Stimulated activated naive CD8-positive, alpha-beta T cell treated with anti-CD3 and anti-CD28 coated beads, Interleukin-15, Interleukin-2, amounts not matched to agents 100 ng/mL and 50 ng/mL, for 24 hours (primary cell): ENCODE data around the gene RPP38.

ENCODE experiments used
- H3K27ac Mint-ChIP-seq: one replicate; pipeline ENCODE4 v1.8.0; 2021; ENCODE audit warnings: mild to moderate bottlenecking, mixed read lengths
- H3K27me3 Mint-ChIP-seq: one replicate; pipeline ENCODE4 v1.8.0; 2021; ENCODE audit warnings: mixed read lengths
- H3K36me3 Mint-ChIP-seq: one replicate; pipeline ENCODE4 v1.8.0; 2021; ENCODE audit warnings: low read depth, mixed read lengths
- H3K4me1 Mint-ChIP-seq: one replicate; pipeline ENCODE4 v1.8.0; 2021; ENCODE audit warnings: low read depth, mixed read lengths
- H3K4me3 Mint-ChIP-seq: one replicate; pipeline ENCODE4 v1.8.0; 2021; ENCODE audit warnings: mild to moderate bottlenecking, mixed read lengths
- H3K9me3 Mint-ChIP-seq: one replicate; pipeline ENCODE4 v1.8.0; 2021; ENCODE audit warnings: mixed read lengths

RPP38 gene

DNA sequence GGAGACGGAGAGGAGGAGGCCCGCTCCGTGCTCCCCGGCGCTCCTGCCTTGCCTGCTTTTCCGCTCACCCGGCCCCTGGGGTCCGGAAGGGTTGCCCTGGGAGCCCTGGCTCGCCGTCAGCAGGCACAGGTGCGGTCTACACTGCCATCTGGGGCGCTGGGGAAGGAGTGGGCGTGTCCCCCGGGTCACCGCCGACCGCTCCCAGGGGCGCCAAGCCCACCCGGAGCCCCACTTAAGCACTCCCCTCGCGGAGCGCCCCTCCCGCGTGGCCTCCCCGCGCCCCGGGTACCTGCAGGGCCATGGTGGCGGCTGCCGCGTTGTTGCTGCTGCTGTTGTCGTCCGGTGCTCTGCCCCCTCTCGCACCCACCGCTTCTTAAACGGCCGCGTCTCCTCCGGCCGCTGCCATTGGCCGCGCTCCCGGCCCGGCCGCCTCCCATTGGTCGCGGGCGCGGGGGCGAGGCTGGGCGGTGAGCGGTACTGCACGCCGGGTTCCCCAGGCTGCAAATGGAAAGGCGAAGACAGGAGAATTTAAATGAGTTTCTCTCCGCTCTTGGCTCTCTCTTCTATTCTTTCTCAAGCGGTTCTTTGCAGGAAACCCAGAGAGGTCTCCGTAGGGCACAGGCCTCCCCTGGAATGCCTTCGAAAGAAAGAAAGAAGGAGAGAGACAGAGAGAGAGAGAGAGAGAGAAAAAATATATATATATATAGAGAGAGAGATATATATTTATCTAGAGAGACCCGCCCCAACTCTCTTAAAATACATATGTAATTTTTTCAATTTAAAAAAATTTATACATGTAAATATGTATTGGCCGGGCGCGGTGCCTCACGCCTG is 8.5 kb upstream of the RPP38 start, which contains the start of gene ACBD7:
Gene ACBD7 (minus strand): TSS at position 349 of the 834 bp plus-strand sequence. CDS start 48 bp downstream, at position 301.
- Mint-ChIP-seq H3K36me3 (no peaks in the 10 kb centered on the region), H3K4me3 (peak within 1 kb of the TSS; percentile 77), H3K27ac (no peak within 1 kb of the TSS), H3K9me3 (no peaks in the 10 kb centered on the region), H3K27me3 (no peaks in the 10 kb centered on the region), H3K4me1 (peaks cover 3% of the 10 kb centered on the region)

DNA sequence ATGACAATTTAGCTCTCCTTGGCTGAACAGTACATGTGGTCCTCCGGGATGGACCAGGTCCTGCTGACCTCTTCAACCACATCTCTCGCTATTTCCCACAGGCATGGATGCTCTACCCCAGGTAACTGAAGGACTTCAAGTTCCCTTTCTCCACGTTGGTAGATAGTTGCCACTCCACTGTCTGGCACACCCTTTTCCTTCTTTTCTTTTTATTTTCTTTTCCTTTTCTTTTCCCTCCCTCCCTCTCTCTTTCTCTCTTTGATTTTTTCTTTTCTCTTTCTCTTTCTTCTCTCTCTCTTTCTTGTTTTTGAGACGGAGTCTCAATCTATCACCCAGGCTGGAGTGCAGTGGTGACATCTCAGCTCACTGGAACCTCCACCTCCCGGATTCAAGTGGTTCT is 5.7 kb upstream of the RPP38 start:
- Mint-ChIP-seq H3K27ac (no peak overlapping the region), H3K4me3 (no peak overlapping the region), H3K4me1 (peaks cover 6% of the 10 kb centered on the region), H3K36me3 (no peaks in the 10 kb centered on the region), H3K27me3 (no peaks in the 10 kb centered on the region), H3K9me3 (no peaks in the 10 kb centered on the region)

DNA sequence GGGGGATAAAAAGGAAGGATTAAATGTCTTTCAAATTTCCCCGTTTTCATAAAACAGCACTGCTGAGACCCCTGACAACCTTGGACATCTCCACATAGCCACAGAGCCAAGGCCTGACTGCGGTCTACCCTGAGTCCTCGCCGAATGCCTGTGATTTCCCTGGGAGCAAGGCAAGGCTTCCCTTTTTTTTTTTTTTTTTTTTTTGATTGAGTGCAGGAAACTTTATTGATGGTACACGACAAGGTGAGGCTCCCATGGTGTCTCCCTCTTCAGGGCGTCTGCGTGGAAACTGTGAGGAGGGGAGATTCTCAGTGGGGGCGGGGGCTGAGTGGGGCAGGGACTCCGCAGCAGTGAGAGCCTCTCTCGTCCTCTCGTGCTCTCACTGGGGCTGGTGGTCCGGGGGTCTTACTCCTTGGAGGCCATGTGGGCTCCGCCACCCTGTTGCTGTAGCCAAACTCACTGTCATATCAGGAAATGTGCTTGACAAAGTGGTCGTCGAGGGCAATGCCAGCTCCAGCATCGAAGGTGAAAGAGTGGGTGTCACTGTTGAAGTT is 4.2 kb upstream of the RPP38 start:
- no peak overlapping the region for H3K4me3 Mint-ChIP-seq
- no peak overlapping the region for H3K27ac Mint-ChIP-seq
- H3K9me3 Mint-ChIP-seq = no peaks in the 10 kb centered on the region
- H3K27me3 Mint-ChIP-seq = no peaks in the 10 kb centered on the region
- H3K4me1 Mint-ChIP-seq = peaks cover 14% of the 10 kb centered on the region
- H3K36me3 Mint-ChIP-seq = peaks cover 2% of the 10 kb centered on the region

DNA sequence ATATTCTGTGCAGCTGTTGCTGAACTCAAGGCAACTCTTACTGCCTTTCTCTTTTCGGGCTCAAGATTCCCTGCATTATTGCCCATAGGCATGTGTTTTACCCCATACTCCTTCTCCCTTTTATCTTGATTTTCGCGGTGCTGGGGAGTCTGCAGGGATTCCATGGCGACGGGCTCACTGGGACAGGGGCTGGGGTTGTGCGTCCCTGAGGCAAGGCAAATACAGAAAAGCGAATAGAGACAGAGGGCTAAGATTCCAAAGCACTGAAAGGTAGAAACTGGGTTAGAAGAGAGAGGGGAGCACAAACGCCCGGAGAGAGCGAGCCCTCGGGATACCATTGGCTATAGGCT is 519 bp upstream of the RPP38 start:
- peaks cover 33% of the 10 kb centered on the region for H3K4me1 Mint-ChIP-seq
- peak overlapping the region; percentile 94 for H3K27ac Mint-ChIP-seq
- H3K27me3 Mint-ChIP-seq = no peaks in the 10 kb centered on the region
- no peaks in the 10 kb centered on the region for H3K9me3 Mint-ChIP-seq
- H3K36me3 Mint-ChIP-seq = peaks cover 26% of the 10 kb centered on the region
- peak overlapping the region; percentile 99 for H3K4me3 Mint-ChIP-seq

DNA sequence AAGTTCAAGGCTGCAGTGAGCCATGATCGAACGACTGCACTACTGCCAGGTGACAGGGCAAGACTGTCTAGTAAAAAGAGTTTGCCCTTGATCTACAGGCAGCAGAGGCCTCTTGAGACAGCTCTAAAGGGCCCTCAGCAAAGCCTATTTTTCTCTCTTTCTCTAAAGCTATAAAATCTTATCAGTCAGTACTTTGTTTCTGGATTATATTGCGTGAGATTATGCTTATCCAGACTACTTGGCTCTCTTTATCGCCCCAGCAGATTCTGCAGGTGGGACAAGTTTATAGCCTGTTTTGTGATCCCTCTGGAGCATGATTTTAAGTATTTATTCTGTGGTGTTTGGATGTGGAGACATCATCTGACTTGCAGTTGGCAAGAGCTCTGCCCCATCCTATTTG is 2.7 kb downstream of the RPP38 start:
- Mint-ChIP-seq H3K4me3 (peak overlapping the region; percentile 0), H3K4me1 (peaks cover 33% of the 10 kb centered on the region), H3K36me3 (peaks cover 50% of the 10 kb centered on the region), H3K27ac (peak overlapping the region; percentile 54), H3K27me3 (no peaks in the 10 kb centered on the region), H3K9me3 (no peaks in the 10 kb centered on the region)

DNA sequence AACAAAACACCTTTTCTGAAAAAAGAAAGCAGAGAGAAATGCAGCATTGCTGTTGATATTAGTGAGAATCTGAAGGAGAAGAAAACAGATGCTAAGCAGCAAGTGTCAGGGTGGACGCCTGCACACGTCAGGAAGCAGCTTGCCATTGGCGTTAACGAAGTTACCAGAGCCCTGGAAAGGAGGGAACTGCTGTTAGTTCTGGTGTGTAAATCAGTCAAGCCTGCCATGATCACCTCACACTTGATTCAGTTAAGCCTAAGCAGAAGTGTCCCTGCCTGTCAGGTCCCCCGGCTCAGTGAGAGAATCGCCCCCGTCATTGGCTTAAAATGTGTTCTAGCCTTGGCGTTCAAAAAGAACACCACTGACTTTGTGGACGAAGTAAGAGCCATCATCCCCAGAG is 6.4 kb downstream of the RPP38 start:
- peaks cover 26% of the 10 kb centered on the region for H3K4me1 Mint-ChIP-seq
- peak overlapping the region; percentile 28 for H3K27ac Mint-ChIP-seq
- no peak overlapping the region for H3K4me3 Mint-ChIP-seq
- no peaks in the 10 kb centered on the region for H3K9me3 Mint-ChIP-seq
- H3K36me3 Mint-ChIP-seq = peaks cover 71% of the 10 kb centered on the region
- no peaks in the 10 kb centered on the region for H3K27me3 Mint-ChIP-seq

DNA sequence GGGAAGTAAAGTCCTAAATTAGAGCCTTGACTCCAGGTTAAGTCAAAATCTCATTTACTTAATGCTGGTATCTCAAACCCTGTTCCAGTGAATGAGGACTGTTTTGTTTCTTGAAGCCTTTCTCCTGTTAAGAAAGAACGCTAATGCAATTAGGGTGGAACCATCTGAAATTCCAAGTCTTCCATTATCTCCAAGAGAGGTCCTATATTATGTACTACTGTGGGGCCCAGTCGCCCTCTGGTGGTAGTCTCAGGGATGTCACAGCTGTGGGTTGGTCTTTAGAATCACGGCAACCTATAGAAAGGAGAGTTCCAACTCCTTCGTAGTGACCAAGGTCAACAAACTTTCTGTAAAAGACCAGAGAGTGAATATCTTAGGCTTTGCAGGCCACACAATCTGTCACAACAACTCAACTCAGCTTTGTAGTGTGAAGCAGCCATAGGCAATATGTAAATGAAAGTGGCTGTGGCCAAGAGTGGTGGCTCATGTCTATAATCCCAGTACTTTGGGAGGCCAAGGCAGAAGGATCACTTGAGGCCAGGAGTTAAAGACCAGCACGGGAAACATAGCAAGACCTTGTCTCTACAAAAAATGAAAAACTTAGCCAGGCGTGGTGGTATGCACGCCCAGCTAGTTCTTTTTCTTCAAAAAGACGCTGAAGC is 9.3 kb downstream of the RPP38 start:
- no peak overlapping the region for H3K4me3 Mint-ChIP-seq
- no peak overlapping the region for H3K27ac Mint-ChIP-seq
- peaks cover 57% of the 10 kb centered on the region for H3K36me3 Mint-ChIP-seq
- H3K4me1 Mint-ChIP-seq = peaks cover 6% of the 10 kb centered on the region
- H3K27me3 Mint-ChIP-seq = no peaks in the 10 kb centered on the region
- H3K9me3 Mint-ChIP-seq = no peaks in the 10 kb centered on the region

DNA sequence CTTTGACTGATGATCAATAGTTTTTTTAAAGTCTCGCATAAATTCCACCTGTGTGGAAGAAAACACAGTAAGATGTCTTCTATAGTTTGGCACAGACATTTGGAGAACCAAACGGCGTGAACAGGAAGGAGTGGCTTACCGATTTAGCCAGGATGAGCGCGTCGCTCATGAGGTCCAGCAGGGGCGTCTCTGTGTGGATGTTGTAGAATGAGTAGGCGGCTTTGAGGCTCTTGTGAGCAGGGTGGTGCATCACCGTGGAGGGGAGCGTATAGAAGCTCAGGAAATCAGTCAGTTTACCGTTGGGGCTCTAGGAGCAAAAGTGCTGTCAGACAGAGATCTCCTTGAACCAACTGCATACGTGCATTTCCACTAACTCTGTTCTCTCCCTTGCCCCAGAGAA is 15.5 kb downstream of the RPP38 start:
- no peaks in the 10 kb centered on the region for H3K27me3 Mint-ChIP-seq
- H3K9me3 Mint-ChIP-seq = no peaks in the 10 kb centered on the region
- peaks cover 4% of the 10 kb centered on the region for H3K4me1 Mint-ChIP-seq
- no peak overlapping the region for H3K4me3 Mint-ChIP-seq
- no peak overlapping the region for H3K27ac Mint-ChIP-seq
- H3K36me3 Mint-ChIP-seq = peaks cover 27% of the 10 kb centered on the region

DNA sequence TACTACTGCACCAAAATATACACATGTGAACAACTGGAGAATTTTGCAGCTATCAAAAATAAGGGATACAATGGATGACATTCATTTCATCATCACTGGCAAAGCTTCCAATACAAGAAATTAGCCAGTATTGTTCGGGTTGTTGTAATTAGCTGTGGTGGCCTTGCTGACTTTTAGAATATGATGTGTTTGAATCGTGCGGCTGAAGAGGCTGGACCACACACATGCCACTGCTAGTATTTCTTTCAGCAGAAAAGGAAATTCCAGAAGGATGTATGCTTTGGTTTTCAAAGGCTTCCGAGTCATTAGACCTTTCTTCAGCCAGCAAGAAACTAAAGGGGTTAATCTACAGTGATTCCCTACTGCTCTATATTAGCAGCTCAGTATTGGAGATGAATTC is 16.6 kb downstream of the RPP38 start:
- Mint-ChIP-seq H3K9me3 (no peaks in the 10 kb centered on the region), H3K27me3 (no peaks in the 10 kb centered on the region), H3K36me3 (peaks cover 15% of the 10 kb centered on the region), H3K4me1 (peaks cover 4% of the 10 kb centered on the region), H3K27ac (no peak overlapping the region), H3K4me3 (no peak overlapping the region)

DNA sequence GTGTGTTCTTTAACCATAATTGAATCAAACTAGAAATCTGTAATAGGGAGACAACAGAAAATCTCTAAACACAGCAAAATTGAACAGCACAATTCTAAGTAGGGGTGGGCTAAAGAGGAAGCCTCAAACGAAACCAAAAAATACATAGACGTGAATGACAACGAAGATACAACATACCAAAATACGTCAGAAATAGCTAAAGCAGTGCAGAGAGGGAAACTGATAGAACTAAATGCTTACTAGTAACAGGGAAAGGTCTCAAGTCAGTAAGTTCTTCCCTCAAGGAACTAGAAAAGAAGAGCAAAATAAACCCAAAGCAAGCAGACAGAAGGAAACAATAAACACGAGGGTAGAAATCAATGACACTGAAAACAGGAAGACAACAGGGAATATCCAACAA is 19.1 kb downstream of the RPP38 start:
- Mint-ChIP-seq H3K9me3 (no peaks in the 10 kb centered on the region), H3K27ac (no peak overlapping the region), H3K4me1 (peaks cover 4% of the 10 kb centered on the region), H3K36me3 (peaks cover 20% of the 10 kb centered on the region), H3K27me3 (no peaks in the 10 kb centered on the region), H3K4me3 (no peak overlapping the region)

DNA sequence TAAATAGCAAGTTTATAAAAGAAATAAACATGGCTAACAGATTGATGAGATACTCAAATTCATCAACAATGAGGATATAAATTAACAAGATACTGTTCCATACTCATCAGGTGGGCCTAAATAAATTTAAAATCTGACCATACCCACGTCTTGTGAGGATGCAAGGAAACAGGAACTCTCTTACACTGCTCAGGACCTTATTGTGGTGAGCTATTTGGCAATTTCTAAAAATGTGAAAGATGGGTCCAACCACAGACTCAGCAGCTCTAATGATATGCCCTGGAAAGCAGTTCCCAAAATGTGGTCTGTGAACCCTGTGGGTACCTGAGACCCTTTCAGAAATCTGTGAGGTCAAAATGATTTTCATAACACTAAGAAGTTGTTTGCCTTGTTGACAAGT is 21.5 kb downstream of the RPP38 start:
- Mint-ChIP-seq H3K36me3 (peaks cover 16% of the 10 kb centered on the region), H3K9me3 (no peaks in the 10 kb centered on the region), H3K4me3 (no peak overlapping the region), H3K4me1 (peaks cover 16% of the 10 kb centered on the region), H3K27ac (no peak overlapping the region), H3K27me3 (no peaks in the 10 kb centered on the region)

DNA sequence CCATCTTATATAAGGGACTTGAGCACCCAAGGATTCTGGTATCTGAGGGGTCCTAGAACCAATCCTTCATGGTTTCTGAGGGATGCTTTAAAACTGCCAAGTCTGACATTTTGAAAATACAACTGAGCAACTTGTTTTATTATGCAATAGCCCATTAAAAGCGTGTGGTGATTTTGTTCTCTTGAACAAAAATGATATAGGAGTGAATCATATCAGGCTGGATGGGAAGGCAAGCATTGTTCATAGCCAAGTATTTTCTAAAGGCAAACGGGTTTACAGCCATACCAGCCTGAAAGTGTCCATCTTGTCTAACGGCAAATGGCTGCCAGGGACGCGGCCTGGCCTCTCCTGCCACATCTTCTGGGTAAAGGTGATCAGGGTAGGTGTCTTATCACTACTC is 23.4 kb downstream of the RPP38 start:
- Mint-ChIP-seq H3K4me3 (no peak overlapping the region), H3K27me3 (no peaks in the 10 kb centered on the region), H3K9me3 (no peaks in the 10 kb centered on the region)

DNA sequence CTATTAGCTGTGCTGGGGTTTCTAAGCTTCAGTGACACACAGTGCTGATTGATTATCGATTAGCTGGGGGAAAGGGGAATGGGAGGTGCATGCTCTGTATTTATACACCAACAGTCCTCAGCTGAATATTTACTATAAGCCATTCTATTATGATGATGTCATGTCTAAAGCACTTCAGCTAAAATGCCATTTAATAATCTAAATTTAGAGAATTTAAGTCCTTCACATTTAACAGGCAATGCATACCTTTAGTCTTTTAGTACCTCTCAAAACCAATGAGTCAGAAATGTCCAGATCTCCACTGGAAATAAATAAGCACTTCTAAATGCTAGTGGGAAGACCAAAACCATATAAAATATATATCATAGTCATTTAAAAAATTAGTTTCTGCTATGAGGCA is 24.6 kb downstream of the RPP38 start:
- Mint-ChIP-seq H3K4me1 (peaks cover 23% of the 10 kb centered on the region), H3K4me3 (no peak overlapping the region), H3K27me3 (no peaks in the 10 kb centered on the region), H3K9me3 (no peaks in the 10 kb centered on the region), H3K27ac (no peak overlapping the region), H3K36me3 (peaks cover 27% of the 10 kb centered on the region)

More for the DNA sequence above, 23.4 kb downstream of the RPP38 start:
- H3K4me1 Mint-ChIP-seq = peaks cover 23% of the 10 kb centered on the region
- no peak overlapping the region for H3K27ac Mint-ChIP-seq
- H3K36me3 Mint-ChIP-seq = peaks cover 22% of the 10 kb centered on the region

DNA sequence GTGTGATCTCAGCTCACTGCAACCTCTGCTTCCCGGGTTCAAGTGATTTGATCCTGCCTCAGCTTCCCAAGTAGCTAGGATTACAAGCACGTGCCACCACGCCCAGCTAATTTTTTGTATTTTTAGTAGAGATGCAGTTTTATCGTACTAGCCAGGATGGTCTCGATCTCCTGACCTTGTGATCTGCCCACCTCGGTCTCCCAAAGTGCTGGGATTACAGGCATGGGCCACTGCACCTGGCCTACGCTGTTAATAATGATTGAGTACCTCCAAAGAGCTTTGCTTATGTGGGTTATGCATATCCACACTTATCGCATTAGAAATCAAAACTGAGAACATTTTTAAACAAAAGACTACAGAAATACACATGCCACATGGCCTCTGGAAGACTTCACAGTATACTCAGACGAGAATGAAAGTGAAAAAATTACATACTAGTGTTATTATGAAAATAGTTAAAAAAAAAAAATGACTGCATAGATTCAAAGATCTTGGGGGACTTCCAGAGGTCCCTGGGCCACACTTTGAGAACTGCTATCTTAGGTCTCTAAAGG is 25.4 kb downstream of the RPP38 start:
- H3K9me3 Mint-ChIP-seq = no peaks in the 10 kb centered on the region
- peaks cover 23% of the 10 kb centered on the region for H3K4me1 Mint-ChIP-seq
- no peak overlapping the region for H3K4me3 Mint-ChIP-seq
- peak overlapping the region; percentile 80 for H3K27ac Mint-ChIP-seq
- H3K27me3 Mint-ChIP-seq = no peaks in the 10 kb centered on the region
- peaks cover 27% of the 10 kb centered on the region for H3K36me3 Mint-ChIP-seq

DNA sequence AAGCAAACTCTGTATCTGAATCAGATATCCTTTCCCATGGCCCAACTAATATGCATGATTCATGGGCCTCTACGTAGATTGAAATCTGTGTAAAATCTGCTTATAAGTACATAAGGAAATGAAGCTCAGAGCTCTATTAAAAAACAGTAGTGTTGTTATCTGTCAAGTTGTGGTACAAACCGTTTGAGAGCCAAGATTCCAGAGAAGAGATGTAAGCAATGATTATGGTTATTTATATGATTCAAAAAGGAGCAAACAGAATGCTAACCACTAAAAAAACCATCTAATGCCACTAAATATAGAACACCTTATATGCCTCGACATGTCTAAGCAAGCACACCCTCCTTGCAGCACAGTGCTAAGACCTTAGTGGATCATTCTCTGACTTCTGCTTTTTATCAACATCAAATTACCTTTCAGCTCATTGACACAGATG is 26.6 kb downstream of the RPP38 start:
- Mint-ChIP-seq H3K36me3 (peaks cover 38% of the 10 kb centered on the region), H3K4me3 (no peak overlapping the region), H3K27ac (peak overlapping the region; percentile 77), H3K27me3 (no peaks in the 10 kb centered on the region), H3K4me1 (peaks cover 31% of the 10 kb centered on the region), H3K9me3 (no peaks in the 10 kb centered on the region)
